A549 (cell line): ENCODE data around the gene GNPTG.
"Not testable (repeated sequence)": the region's sequence is repeated elsewhere in the genome, so short reads cannot be mapped to it uniquely, and the experiment has no call there.

Experiments
- CTCF ChIP-seq: fragments of >200 bp; sonication (Bioruptor Twin); formaldehyde crosslinking; IDR thresholded peaks from 3 replicates; pipeline ENCODE4 v1.5.1; 2016
- EP300 ChIP-seq, 2 experiments: fragments of >200 bp; sonication (Bioruptor Twin); formaldehyde crosslinking; IDR thresholded peaks; 2 replicates in 1 of 2; 3 replicates in 1 of 2; pipeline ENCODE4 v1.6.1; 2016 to 2017
- MYC ChIP-seq: IDR thresholded peaks from 2 replicates; pipeline ENCODE4 v1.6.1; 2012; ENCODE audit warnings: mild to moderate bottlenecking, inconsistent platforms, low read length, improper control_type of control experiment, borderline replicate concordance
- POLR2A ChIP-seq: IDR thresholded peaks from 2 replicates; pipeline ENCODE4 v1.6.1; 2012; ENCODE audit warnings: mild to moderate bottlenecking, low read length
- REST ChIP-seq: fragments of 200-600 bp; sonication (generic); IDR thresholded peaks from 2 replicates; pipeline ENCODE4 v1.6.1; 2016; ENCODE audit warnings: antibody characterized with exemption, mild to moderate bottlenecking, moderate library complexity

GRCh38 chr16:1328136-1328535 is 23.6 kb upstream of the GNPTG start:
- not testable (repeated sequence) for TF ChIP-seq MYC; POLR2A; CTCF; EP300 (IDR thresholded peaks at IDR 0.05); REST
